Lower leg skin (tissue), 3 donors: ENCODE results near the gene NEO1.

Experiments used
- POLR2A ChIP-seq, 2 donors: fragments of 450-650 bp; IDR thresholded peaks; one replicate each; pipeline ENCODE4 v1.6.1; 2016 to 2017; ENCODE audit warnings: antibody characterized with exemption in 2 of 2, mild to moderate bottlenecking in 1 of 2, moderate library complexity in 1 of 2
- TF ChIP-seq, protein P1 (sequence below), 3 donors: fragments of 450-650 bp; IDR thresholded peaks; one replicate each; pipeline ENCODE4 v1.5.1; 2016; ENCODE audit warnings: antibody characterized with exemption in 3 of 3, mild to moderate bottlenecking in 3 of 3, moderate library complexity in 2 of 3

DNA sequence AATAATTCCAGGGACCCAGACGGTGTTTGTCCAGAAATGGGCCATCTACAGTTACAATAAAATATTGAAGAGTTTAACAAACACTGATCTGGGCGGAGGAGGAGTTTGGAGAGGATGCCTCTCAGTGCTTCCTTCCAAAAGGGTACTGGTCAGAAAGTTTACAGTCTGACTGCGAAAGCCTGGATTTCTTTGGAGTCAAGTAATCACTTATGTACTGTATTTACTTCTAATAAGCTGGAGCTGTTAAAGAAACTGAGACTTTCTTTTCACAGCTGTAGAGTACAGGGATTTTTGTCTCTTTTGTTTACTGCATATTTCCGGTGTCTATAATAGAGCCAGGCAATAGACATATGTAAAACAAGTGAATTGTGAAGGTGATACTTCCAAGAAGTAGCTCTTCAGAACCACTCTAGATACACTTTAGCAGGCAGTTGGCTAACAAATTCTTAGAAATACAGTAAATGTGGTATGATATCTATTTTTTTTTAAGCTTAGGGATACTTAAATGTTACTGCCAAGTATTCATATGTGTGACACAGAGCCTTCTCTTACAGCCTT is 22.1 kb upstream of the NEO1 start:
- TF ChIP-seq, protein P1, sequence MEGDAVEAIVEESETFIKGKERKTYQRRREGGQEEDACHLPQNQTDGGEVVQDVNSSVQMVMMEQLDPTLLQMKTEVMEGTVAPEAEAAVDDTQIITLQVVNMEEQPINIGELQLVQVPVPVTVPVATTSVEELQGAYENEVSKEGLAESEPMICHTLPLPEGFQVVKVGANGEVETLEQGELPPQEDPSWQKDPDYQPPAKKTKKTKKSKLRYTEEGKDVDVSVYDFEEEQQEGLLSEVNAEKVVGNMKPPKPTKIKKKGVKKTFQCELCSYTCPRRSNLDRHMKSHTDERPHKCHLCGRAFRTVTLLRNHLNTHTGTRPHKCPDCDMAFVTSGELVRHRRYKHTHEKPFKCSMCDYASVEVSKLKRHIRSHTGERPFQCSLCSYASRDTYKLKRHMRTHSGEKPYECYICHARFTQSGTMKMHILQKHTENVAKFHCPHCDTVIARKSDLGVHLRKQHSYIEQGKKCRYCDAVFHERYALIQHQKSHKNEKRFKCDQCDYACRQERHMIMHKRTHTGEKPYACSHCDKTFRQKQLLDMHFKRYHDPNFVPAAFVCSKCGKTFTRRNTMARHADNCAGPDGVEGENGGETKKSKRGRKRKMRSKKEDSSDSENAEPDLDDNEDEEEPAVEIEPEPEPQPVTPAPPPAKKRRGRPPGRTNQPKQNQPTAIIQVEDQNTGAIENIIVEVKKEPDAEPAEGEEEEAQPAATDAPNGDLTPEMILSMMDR (IDR thresholded peaks at IDR 0.05) = no peak
- TF ChIP-seq POLR2A (IDR thresholded peaks at IDR 0.05) = no peak
